GM06990 (cell line): Measurements from ENCODE around the gene PNPLA1.

Experiments
- DNase-seq: peaks from one replicate; pipeline ENCODE4 v3.0.0-alpha.2; 2011; ENCODE audit not compliant: insufficient read length; ENCODE audit errors: extremely low read depth
- H3K27me3 ChIP-seq: replicated peaks from 2 replicates; pipeline ENCODE4 v1.6.0; 2011; ENCODE audit warnings: low read length; ENCODE audit not compliant: control insufficient read depth, insufficient read depth
- H3K36me3 ChIP-seq: 2 replicates; pipeline ENCODE4 v1.5.1; 2011; ENCODE audit warnings: low read length; ENCODE audit not compliant: control insufficient read depth, insufficient read depth
- H3K4me3 ChIP-seq: replicated peaks from 2 replicates; pipeline ENCODE4 v1.5.1; 2011; ENCODE audit warnings: low read depth, mild to moderate bottlenecking, control low read depth, low read length
- TF ChIP-seq, protein P1 (sequence below): IDR thresholded peaks from 2 replicates; pipeline ENCODE4 v1.5.1; 2011; ENCODE audit warnings: low read length, control low read depth, mild to moderate bottlenecking, inconsistent platforms; ENCODE audit not compliant: insufficient read depth, poor library complexity, severe bottlenecking

The PNPLA1 gene

GRCh38 chr6:36283608-36284007, 13.7 kb downstream of the PNPLA1 start:
- Histone ChIP-seq H3K27me3 (peaks cover 6% of the 10 kb centered on the region), H3K4me3 (no peak overlapping the region), H3K36me3 (no peaks in the 10 kb centered on the region)
- no peak for DNase-seq
- TF ChIP-seq, protein P1, sequence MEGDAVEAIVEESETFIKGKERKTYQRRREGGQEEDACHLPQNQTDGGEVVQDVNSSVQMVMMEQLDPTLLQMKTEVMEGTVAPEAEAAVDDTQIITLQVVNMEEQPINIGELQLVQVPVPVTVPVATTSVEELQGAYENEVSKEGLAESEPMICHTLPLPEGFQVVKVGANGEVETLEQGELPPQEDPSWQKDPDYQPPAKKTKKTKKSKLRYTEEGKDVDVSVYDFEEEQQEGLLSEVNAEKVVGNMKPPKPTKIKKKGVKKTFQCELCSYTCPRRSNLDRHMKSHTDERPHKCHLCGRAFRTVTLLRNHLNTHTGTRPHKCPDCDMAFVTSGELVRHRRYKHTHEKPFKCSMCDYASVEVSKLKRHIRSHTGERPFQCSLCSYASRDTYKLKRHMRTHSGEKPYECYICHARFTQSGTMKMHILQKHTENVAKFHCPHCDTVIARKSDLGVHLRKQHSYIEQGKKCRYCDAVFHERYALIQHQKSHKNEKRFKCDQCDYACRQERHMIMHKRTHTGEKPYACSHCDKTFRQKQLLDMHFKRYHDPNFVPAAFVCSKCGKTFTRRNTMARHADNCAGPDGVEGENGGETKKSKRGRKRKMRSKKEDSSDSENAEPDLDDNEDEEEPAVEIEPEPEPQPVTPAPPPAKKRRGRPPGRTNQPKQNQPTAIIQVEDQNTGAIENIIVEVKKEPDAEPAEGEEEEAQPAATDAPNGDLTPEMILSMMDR = no peak

DNA sequence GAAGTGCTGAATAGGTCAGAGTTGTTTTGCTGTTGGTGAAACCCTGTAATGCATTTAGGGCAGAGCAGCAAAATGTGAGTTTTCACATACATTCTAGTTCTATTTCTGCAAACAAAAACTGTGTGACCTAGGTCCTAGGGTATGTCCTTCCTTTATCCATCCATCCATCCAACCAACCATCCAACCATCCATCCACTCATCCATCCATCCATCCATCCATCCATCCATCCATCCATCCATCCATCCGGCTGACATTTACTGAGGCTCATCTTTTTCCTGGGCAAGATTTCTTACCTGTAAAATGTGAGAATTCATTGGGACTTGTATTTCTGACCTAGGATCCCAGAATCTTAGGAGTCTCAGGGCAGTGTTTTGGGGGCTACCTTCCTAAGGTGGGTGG, 14.5 kb downstream of the PNPLA1 start:
- no peaks in the 10 kb centered on the region for H3K36me3 ChIP-seq
- TF ChIP-seq, protein P1 = no peak
- H3K4me3 ChIP-seq = no peak overlapping the region
- DNase-seq = no peak
- H3K27me3 ChIP-seq = peaks cover 3% of the 10 kb centered on the region; the same call in 1 of the 2 replicates

DNA sequence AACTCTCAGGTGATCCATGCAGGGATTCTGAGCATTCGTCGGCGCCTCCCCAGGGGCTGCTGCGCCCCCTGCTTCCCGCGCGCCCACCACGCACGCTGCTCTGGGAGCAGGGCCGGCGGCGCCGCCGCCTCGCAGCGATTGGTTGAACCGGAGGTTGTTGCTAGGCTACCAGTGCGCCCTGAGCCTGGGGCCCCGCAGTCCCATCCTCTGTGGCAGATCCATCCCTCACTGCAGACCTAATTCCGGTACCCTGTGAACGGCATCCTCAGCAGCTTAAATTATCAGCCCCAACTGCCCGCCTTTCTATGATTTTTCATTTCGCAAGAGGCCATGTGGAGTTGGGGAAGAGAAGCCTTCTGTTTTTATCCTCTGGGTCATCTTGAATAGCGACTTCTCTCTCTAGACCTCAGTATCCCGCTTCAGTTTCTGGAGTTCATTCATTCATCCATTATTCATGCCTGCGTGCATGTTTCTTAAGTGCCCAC, 15.4 kb downstream of the PNPLA1 start:
- Histone ChIP-seq H3K4me3 (no peak overlapping the region), H3K36me3 (no peaks in the 10 kb centered on the region), H3K27me3 (peaks cover 3% of the 10 kb centered on the region; the same call in 1 of the 2 replicates)
- TF ChIP-seq, protein P1 = no peak
- no peak for DNase-seq

DNA sequence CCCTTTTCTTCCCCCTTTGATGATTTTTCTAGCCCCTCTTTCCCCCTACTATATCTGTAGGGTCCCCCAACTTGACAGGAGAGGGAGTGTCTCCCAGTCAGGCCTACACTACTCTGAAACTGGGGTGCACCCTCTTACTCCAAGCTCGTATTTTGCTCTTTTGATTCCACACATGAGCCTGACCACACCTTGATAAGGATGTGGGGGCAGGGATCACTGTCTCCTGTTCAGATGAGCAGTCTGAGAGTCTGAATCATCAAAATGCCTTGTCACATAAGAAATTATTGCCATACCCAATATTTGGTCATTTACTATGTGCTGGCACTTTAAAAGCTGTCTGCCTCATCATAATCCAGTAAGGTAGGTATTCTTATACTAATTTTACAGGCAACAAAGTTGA, 15.9 kb downstream of the PNPLA1 start:
- Histone ChIP-seq H3K4me3 (no peak overlapping the region), H3K36me3 (no peaks in the 10 kb centered on the region), H3K27me3 (peaks cover 3% of the 10 kb centered on the region; the same call in 1 of the 2 replicates)
- DNase-seq = no peak
- TF ChIP-seq, protein P1 = no peak

DNA sequence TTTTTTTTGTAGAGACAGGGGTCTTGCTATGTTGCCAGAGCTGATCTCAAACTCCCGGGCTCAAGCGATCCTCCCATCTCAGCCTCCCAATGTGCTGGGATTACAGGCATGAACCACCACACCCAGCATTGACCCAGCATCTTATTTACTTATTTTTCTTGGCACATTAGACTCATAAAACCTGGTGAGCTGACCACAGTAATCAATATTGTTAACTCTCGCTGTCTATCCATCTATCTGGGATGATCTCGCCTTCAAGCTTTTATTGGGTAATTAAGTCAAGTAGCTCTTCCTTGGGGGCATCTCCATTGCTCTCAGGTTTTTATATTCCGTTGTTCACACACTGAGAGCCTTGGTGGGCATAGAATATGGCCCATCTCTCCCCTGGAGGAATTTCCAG, 17.0 kb downstream of the PNPLA1 start:
- Histone ChIP-seq H3K27me3 (peaks cover 3% of the 10 kb centered on the region; the same call in 1 of the 2 replicates), H3K36me3 (no peaks in the 10 kb centered on the region), H3K4me3 (no peak overlapping the region)
- TF ChIP-seq, protein P1 = no peak
- no peak for DNase-seq
